NCI-H524 (cell line): Measurements from ENCODE around the gene CD19.
"Not testable (repeated sequence)": the region's sequence is repeated elsewhere in the genome, so short reads cannot be mapped to it uniquely, and the experiment has no call there.

ENCODE experiments used
- DNase-seq, 2 experiments: peaks; one replicate each; lab custom pipeline; 2025; lab: John Stamatoyannopoulos, UW

The CD19 gene

DNA sequence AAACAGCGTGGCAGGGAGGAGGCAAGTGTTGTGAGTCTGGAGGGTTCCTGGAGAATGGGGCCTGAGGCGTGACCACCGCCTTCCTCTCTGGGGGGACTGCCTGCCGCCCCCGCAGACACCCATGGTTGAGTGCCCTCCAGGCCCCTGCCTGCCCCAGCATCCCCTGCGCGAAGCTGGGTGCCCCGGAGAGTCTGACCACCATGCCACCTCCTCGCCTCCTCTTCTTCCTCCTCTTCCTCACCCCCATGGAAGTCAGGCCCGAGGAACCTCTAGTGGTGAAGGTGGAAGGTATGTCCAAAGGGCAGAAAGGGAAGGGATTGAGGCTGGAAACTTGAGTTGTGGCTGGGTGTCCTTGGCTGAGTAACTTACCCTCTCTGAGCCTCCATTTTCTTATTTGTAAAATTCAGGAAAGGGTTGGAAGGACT lies at the start of gene CD19:
Gene CD19 (plus strand): TSS at position 171 of the 425 bp plus-strand sequence. CDS start 30 bp downstream, at position 201.
- no peak for DNase-seq

DNA sequence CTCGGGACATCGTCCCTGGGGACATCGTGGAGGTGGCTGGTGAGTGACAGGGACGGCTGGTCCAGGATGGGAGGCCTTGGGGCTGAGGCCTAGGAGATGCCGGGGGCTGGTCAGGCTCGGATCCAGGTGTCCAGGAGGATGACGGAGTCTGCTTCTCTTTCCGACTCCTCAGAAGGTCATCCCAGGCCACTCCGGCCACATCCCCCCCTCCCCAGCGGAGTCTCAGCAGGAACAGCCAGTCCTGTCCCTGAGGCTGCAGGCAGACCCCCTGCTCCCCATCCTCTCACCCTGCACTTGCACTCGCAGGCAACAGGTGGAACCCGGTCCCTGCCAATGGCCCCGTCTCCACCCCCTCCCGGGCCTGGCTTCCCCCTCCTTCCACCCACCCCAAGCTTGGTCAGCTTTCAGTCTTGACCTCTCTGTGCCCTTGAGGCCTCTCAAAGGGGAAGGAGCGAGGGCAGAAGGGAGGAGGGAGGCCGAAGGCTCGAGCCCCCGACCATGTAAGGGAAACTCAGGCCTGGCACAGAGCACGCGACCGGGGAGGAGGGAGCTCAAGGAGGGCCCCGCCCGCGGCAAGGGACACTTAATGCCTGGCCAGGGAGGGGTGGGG lies 49.1 kb upstream of the CD19 start:
- DNase-seq = no peak

DNA sequence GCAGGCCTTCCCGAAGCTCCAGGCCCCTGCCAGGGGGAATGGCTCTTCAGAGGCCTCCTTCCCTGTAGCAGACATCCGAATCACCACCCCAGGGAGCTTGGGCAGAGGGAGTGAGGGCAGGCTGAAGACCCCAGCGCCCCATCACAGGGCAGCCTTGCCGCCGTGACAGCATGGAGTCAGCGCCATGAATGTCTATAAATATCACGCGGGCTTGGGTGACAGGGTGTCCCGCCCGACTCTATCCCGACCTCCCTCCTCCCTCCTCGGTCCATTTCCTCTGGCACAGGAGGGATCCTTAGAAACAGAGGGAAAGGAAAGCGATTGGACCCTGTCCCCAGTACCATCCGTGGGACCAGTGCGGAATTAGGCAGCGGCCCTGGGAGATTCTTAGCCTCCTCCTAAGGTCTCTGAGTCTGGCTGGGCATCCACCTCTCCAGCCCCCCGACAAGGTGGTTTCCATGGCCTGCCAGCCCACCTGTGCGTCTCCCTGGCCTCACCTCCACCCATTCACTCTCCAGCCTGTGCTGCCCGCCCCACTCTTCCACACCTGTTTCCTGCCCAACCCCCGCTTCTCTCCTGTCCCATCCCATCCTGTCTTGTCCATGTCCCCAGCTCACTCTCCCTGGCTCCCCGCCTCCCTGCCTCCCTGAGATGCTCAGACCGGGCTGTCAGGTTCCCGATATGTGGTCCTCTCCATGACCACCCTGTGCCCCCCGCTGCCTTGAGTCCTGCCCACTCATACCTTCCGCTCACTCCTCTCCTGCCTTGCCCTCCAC lies 48.4 kb upstream of the CD19 start:
- no peak for DNase-seq

DNA sequence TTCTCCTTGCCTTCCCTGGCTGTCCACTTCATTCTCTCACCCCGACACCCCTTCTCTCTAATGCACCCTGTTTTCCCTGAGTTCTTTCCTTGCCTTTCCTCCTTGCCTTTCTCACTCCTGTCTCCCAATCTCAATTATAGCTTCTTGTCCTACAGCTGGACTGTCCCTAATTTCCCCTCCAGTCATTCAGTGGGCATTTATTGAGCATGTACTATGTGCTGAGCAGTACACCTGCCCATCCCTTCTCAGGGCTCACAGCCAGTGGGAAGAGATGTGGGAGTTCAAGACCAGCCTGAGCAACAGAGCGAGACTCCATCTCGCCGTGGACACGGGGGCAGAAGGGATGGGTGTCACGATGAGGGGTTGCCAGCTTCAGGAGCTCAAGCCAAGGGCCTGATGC lies 47.7 kb upstream of the CD19 start:
- DNase-seq = no peak

DNA sequence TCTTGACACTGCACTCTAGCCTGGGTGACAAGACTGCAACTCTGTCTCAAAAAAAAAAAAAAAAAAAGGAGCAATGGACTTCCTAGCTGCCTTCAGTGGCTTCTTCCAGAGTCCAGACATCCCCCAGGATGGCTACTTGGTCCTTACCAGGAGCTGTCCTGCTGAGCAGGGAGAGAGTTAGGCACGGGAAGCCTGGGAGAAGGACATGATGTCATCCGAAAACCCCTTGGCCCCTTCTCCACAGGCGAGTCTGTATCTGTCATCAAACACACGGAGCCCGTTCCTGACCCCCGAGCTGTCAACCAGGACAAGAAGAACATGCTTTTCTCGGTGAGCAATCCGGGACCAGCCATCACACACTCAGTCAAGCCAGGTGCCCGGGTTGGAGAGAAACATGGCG lies 44.8 kb upstream of the CD19 start:
- no peak for DNase-seq

DNA sequence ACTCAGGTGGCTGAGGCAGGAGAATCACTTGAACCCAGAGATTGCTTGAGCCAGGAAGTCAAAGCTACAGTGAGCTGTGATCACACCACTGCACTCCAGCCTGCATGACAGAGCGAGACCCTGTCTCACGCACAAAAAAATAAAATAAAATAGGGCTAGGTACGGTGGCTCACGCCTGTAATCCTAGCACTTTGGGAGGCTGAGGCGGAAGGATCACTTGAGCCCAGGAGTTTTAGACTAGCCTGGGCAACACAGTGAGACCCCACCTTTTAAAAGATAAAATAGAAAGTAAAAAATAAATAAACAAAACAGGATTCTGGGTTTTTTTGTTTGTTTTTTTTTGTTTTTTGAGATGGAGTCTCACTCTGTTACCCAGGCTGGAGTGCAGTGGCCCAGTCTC lies 41.4 kb upstream of the CD19 start:
- DNase-seq = not testable (repeated sequence)

DNA sequence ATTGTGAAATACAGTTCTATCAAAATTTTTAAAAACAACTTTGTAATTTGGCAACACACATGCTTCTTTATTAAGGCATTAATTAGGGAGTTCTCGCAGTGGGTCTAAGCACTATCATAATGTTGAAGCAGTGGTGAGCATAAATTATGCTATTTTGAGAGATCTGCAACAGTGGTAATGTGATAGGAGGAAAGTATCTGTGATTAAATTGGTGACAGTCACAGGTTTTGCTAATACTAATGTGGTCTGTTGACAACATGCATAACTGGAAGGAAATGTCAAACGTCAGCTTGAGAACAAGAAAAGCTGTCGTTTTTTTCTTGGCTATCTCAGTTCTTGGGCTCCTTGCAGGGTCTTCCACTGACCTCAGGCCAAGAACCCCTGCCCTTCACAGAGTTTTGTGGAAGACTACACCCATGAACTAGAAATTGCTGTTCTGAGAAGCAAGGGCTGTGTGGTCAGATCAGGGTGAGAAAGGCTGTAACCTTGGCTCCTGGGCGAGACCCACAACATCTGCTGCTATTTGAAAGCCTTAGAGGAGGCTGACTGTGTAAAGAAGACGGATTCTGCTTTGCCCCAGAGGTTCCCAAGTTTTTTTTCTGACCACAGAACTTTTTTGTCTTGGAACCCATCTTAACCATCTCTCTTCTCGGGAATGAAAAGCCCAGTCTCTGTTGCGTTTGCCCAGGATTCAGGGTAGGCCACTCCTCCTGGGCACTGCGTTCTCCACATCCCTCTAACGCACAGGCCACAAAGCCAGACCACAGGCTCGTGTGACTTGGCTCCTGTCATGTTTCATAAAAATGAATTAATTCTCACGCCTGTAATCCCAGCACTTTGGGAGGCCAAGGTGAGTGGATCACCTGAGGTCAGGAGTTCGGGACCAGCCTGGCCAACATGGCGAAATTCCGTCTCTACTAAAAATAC lies 39.5 kb upstream of the CD19 start:
- no peak for DNase-seq

DNA sequence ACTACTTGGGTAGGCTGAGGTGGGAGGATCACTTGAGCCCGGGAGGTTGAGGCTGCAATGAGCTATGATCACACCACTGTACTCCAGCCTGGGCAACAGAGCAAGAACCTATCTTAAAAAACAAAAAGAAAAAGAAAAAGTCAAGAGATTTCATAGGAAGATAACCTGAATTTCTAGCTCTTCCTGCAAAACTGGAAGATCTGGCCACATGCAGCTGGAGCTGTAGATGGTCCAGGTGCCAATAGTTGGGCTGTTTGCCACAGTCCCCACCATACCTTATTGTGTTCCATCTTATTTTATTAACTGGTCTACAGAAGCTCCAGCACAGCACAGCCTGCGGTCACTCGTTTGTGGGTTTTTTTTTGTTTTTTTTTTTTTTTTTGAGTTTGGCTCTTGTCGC lies 38.5 kb upstream of the CD19 start:
- no peak for DNase-seq

DNA sequence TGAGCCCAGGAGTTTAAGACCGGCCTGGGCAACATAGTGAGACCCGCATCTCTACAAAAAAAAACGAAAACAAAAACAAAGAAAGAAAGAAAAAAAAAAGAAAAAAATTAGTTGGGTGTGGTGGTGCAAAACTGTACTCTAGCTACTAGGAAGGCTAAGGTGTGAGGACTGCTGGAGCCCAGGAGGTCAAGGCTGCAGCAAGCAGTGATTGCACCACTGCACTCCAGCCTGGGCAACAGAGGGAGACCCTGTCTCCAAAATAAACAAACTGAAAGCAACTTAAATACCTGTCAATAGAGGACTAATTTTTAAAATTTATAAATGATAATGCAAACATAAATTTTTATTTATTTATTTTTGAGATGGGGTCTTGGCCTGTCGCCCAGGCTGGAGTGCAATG lies 36.2 kb upstream of the CD19 start:
- DNase-seq = no peak

DNA sequence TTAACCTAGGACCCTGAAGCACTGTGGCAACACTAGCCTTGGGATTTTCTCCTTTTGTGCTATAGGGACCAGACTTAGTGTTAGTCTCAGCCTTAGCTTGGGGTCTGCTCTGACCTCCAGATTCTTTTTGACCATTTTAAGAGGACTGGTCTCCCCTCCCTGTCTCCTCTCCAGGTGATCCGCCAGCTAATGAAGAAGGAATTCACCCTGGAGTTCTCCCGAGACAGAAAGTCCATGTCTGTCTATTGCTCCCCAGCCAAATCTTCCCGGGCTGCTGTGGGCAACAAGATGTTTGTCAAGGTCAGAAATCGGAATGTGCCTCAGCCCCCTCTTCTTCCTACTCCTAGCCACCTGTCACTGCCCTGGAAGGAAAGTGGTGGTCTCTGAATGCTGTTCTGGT lies 33.9 kb upstream of the CD19 start:
- no peak for DNase-seq

DNA sequence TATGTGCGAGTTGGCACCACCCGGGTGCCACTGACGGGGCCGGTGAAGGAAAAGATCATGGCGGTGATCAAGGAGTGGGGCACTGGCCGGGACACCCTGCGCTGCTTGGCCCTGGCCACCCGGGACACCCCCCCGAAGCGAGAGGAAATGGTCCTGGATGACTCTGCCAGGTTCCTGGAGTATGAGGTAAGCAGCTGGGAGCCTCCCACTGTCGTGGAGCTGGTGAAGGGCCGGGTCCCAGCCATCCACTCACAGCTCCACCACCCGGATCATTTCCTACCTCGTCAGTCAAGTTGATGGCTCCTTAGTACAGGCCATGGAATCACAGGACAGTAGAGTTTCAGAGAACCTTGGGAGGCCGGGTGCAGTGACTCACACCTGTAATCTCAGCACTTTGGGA lies 33.5 kb upstream of the CD19 start:
- no peak for DNase-seq

DNA sequence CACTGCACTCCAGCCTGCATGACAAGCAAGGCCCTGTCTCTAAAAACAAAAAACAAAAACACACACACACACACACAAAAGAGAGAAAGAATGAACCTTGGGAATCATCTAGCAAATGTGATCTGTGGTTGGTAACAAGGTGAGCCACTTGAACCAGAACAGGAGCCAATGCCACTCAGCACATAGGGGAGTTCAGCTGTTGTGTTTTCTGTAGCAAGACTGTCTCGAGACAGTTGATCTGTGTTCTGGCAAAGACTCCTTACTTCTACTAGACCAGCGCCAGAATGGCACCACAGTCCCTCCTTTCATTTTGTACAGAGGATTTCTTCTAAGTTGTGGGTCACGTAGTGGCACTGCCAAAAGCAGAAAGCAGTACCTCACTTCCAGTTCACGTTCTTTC lies 32.8 kb upstream of the CD19 start:
- no peak for DNase-seq

DNA sequence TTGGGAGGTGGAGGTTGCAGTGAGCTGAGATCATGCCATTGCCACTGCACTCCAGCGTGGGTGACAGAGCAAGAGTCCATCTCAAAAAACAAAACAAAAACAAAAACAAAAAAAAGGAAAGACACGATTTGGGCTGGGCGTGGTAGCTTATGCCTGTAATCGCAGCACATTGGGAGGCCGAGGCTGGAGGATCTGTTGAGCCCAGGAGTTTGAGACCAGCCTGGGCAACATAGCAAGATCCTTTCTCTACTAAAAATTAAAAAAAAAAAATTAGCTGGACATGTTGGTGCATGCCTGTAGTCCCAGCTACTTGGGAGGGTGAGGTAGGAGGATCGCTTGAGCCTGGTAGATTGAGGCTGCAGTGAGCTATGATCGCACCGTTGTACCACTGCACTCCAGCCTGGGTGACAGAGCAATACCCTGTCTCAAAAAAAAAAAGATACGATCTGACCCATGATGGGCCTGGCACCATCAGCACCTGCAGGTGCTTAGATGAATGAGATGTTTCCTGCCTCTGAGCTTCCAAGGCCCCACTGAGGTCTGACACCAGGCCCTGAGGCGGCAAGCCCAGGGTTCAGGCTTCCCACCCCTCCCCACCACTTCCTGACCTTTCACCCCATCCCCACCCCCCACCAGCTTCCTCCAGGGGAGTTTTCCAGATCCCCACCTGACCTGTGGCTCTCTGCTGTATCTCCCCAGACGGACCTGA lies 31.7 kb upstream of the CD19 start:
- DNase-seq = no peak

DNA sequence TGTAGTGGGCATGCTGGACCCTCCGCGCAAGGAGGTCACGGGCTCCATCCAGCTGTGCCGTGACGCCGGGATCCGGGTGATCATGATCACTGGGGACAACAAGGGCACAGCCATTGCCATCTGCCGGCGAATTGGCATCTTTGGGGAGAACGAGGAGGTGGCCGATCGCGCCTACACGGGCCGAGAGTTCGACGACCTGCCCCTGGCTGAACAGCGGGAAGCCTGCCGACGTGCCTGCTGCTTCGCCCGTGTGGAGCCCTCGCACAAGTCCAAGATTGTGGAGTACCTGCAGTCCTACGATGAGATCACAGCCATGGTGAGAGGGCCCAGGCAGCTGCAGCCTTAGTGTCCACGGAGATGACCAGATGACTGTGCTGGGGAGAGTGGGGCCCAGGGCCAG lies 31.2 kb upstream of the CD19 start:
- no peak for DNase-seq

DNA sequence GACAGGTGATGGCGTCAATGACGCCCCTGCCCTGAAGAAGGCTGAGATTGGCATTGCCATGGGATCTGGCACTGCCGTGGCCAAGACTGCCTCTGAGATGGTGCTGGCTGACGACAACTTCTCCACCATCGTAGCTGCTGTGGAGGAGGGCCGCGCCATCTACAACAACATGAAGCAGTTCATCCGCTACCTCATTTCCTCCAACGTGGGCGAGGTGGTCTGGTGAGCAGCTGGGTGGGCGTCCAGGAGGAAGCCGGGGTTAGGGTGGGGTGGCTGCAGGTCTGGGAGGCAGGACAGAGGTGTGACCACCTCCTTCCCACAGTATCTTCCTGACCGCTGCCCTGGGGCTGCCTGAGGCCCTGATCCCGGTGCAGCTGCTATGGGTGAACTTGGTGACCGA lies 29.9 kb upstream of the CD19 start:
- DNase-seq = no peak

DNA sequence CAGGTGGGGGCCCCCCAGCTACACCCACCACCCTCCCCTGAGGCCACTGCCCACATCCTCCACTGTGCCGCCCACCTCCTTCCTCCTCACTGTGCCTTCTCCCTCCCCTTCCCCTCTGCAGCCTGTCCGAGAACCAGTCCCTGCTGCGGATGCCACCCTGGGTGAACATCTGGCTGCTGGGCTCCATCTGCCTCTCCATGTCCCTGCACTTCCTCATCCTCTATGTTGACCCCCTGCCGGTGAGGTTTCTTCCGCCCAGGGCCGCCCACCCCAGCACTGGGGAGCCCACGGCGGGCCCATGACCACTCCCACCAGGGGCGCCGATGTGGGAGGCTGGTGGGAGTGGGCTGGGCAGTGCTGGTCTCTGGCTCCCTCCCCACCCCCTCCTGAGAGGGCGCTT lies 28.9 kb upstream of the CD19 start:
- peak in 1 of 2 experiments; percentile 20 for DNase-seq

DNA sequence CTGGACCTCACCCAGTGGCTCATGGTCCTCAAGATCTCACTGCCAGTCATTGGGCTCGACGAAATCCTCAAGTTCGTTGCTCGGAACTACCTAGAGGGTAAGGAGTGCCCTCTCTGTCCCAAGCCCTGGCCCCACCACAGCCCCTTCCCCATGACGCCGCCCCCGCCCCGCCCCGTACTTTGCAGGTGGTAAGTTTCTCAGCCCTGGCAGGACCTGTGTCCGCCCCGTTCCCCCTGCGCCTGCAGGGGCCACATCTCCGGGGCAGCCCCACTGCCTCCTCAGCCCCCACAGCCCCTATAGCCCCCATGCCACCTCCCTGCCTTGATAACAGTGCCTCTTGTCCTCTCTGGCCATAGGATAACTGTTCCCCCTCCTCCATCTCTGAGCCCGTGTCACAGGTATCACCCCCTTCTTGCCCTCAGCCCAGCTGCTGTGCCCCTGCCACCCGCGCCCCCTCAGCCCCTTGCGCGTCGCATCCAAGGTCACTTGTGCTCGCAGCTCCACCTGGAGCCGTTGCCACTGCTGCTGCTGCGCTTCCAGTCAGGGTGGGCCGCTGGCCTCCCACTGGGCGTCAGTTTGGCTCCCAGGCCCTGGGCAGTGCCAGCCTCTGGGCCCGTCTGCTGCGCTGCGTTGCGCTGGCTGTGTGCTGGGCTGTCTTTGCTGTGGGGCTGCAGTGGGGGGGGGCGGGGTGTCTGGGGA lies 28.3 kb upstream of the CD19 start:
- no peak for DNase-seq

DNA sequence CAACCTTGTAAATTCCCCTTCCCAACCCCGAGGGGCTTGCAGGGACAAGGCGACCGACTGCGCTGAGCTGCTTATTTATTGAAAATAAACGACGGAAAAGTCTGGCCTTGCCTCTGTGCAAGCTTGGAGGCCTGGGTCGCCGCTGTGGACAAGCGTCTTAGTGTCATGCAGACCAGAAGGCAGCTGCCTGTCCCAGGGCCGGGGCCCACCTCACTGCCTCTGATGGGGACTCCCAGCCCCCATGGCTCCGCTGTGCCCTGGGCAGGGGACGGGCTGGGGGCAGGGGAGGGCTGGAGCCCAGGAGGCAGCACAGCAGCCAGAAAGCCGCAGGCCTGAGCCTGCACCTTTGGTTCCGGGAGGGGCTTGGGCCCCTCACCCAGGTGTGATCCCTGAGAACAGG lies 27.4 kb upstream of the CD19 start:
- no peak for DNase-seq

DNA sequence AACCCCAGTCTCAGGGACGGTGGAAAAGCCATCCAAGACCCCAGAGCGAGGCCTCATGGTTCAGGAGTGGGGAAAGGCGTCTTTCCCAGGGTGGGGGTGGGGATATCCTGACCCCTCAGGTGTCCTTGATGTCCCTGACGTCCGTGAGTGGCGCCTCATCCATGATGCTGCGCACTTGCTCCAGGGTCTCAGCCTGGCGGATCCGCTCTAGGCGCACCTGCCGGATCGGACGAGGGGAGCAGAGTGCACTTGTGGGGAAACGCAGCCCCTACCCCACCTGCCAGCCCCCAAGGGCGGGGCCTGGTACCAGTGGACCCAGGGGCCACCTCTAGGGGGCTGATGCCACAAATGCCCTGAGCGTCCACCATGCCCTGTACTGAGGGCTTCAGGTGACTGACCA lies 26.9 kb upstream of the CD19 start:
- DNase-seq = no peak

DNA sequence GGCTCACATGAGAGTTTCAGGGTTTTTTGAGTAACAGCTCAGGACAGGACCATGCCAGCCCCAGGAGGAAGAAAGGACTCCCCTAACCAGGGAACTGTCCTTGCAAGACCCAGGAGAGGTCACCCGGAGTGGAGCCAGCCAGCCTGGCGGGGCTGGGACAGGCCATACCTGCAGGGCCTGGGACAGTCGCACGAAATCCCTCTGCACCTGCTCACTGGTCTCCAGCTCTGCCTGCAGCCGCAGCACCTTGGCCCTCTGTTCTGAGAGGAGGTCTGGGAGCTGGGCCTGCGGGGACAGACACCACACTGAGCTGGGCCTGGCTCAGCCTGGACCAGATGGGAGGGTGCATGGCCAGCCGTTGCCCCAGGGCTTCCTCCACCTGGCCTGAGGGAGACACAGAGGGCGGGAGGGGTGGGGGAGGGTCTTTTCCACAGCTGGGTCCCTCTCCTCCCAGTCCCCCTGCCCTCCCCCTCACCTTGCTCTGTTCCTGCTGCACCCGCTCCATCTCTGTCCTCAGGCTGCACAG lies 26.5 kb upstream of the CD19 start:
- DNase-seq = no peak

DNA sequence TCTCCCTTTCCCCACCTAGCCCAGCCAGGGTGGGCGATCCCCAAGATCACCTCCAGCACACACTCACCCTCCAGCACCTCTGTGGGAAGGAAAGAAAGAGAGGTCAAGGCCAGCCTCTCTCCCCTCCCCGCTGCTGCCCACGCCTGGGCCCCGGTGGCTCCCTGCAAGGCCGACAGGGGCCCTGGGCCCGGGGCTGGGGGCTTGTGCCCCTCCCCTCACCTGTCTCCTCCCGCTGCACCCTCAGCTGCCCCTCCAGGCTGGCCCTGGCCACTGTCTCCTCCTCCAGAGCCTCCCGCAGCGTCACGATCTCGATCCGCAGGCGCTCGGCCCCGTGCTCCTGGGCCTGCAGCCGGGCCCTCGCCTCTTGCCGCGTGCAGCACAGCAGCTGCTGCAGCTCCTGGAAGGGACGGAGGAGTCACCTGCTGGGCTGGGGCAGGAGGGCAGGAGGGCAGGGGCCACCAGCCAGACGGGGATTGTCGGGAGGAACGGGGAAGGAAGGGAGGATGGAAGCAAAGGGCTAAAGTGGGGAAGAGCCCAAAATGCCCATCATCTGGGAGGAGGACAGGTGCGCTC lies 25.9 kb upstream of the CD19 start:
- DNase-seq = no peak
